Parathyroid adenoma (tissue), 2 donors: ENCODE data around the gene MAP3K6.

Source experiments
- H2AFZ ChIP-seq: fragments of 300-600 bp; sonication (generic); one replicate; pipeline ENCODE4 v1.7.0; 2017; ENCODE audit warnings: antibody characterized with exemption, mild to moderate bottlenecking
- H3K27ac ChIP-seq: fragments of 300-600 bp; sonication (generic); one replicate; pipeline ENCODE4 v1.7.0; 2017
- H3K27me3 ChIP-seq: fragments of 300-600 bp; sonication (generic); one replicate; pipeline ENCODE4 v1.7.0; 2017; ENCODE audit warnings: low read length; ENCODE audit not compliant: control insufficient read depth, insufficient read depth
- H3K36me3 ChIP-seq: fragments of 300-600 bp; sonication (generic); one replicate; pipeline ENCODE4 v1.7.0; 2017; ENCODE audit warnings: low read length; ENCODE audit not compliant: control insufficient read depth, insufficient read depth
- H3K4me1 ChIP-seq: fragments of 300-600 bp; sonication (generic); one replicate; pipeline ENCODE4 v1.7.0; 2017; ENCODE audit warnings: control low read depth
- H3K4me2 ChIP-seq: fragments of 300-600 bp; sonication (generic); one replicate; pipeline ENCODE4 v1.7.0; 2017; ENCODE audit warnings: low read length
- H3K4me3 ChIP-seq: fragments of 300-600 bp; sonication (generic); one replicate; pipeline ENCODE4 v1.7.0; 2017; ENCODE audit warnings: low read depth, low read length
- H3K79me2 ChIP-seq: fragments of 300-600 bp; sonication (generic); one replicate; pipeline ENCODE4 v1.7.0; 2017; ENCODE audit warnings: control low read depth
- H3K9ac ChIP-seq: fragments of 300-600 bp; sonication (generic); one replicate; pipeline ENCODE4 v1.7.0; 2017; ENCODE audit warnings: mild to moderate bottlenecking
- H3K9me3 ChIP-seq: fragments of 300-600 bp; sonication (generic); one replicate; pipeline ENCODE4 v1.7.0; 2017; ENCODE audit warnings: low read length; ENCODE audit not compliant: control insufficient read depth
- CTCF ChIP-seq: fragments of 300-600 bp; sonication (generic); IDR thresholded peaks from one replicate; pipeline ENCODE4 v1.7.0; 2017; ENCODE audit warnings: antibody characterized with exemption, mild to moderate bottlenecking
- donor health status: primary hyperparathyroidism.

Gene MAP3K6

GRCh38 chr1:27368869-27369582, 2.3 kb upstream of the MAP3K6 start:
- no peak overlapping the region for H2AFZ ChIP-seq
- H3K4me2 ChIP-seq: no peak overlapping the region
- no peak overlapping the region for H3K27ac ChIP-seq
- H3K9me3 ChIP-seq: no peaks in the 10 kb centered on the region
- H3K9ac ChIP-seq: no peak overlapping the region
- no peaks in the 10 kb centered on the region for H3K27me3 ChIP-seq
- no peak for TF ChIP-seq CTCF
- no peak overlapping the region for H3K4me3 ChIP-seq
- no peaks in the 10 kb centered on the region for H3K36me3 ChIP-seq
- no peaks in the 10 kb centered on the region for H3K79me2 ChIP-seq
- H3K4me1 ChIP-seq: peaks cover 3% of the 10 kb centered on the region

GRCh38 chr1:27367160-27367650, 444 bp upstream of the MAP3K6 start:
- H3K4me2 ChIP-seq: peak overlapping the region; percentile 95
- H3K9ac ChIP-seq: no peak overlapping the region
- peaks cover 3% of the 10 kb centered on the region for H3K4me1 ChIP-seq
- no peaks in the 10 kb centered on the region for H3K27me3 ChIP-seq
- H3K36me3 ChIP-seq: no peaks in the 10 kb centered on the region
- H3K4me3 ChIP-seq: peak overlapping the region; percentile 78
- H2AFZ ChIP-seq: peak overlapping the region; percentile 83
- no peak for TF ChIP-seq CTCF
- H3K9me3 ChIP-seq: no peaks in the 10 kb centered on the region
- peak overlapping the region; percentile 92 for H3K27ac ChIP-seq
- H3K79me2 ChIP-seq: no peaks in the 10 kb centered on the region

- peak overlapping the region; percentile 43 for H3K9ac ChIP-seq
- peaks cover 3% of the 10 kb centered on the region for H3K4me1 ChIP-seq
- H3K79me2 ChIP-seq: no peaks in the 10 kb centered on the region
- TF ChIP-seq CTCF: no peak
- peak overlapping the region; percentile 90 for H3K27ac ChIP-seq
- H3K36me3 ChIP-seq: no peaks in the 10 kb centered on the region
- H2AFZ ChIP-seq: peak overlapping the region; percentile 84
- H3K4me3 ChIP-seq: peak overlapping the region; percentile 56
- no peaks in the 10 kb centered on the region for H3K9me3 ChIP-seq
- peak overlapping the region; percentile 75 for H3K4me2 ChIP-seq
- H3K27me3 ChIP-seq: no peaks in the 10 kb centered on the region
These were observed 699 bp downstream of the MAP3K6 start for GRCh38 chr1:27366113-27366410.

- no peaks in the 10 kb centered on the region for H3K79me2 ChIP-seq
- H3K27ac ChIP-seq: peak overlapping the region; percentile 90
- no peaks in the 10 kb centered on the region for H3K27me3 ChIP-seq
- H3K4me3 ChIP-seq: peak overlapping the region; percentile 56
- TF ChIP-seq CTCF: no peak
- peak overlapping the region; percentile 43 for H3K9ac ChIP-seq
- H3K4me1 ChIP-seq: peaks cover 3% of the 10 kb centered on the region
- H3K9me3 ChIP-seq: no peaks in the 10 kb centered on the region
- H3K36me3 ChIP-seq: no peaks in the 10 kb centered on the region
- H3K4me2 ChIP-seq: peak overlapping the region; percentile 89
- H2AFZ ChIP-seq: peak overlapping the region; percentile 84
These were observed 1.2 kb downstream of the MAP3K6 start for GRCh38 chr1:27365372-27366112.
